Fibroblast of skin of right biceps (primary cell): ENCODE measurements around the gene SPON2.

Experiments used
- DNase-seq: peaks from one replicate; pipeline ENCODE4 v3.0.0-alpha.2; 2013

The SPON2 gene

GRCh38 chr4:1193206-1194009 lies 21.0 kb upstream of the SPON2 start:
- no peak for DNase-seq

GRCh38 chr4:1192493-1193205 lies 20.3 kb upstream of the SPON2 start:
- no peak for DNase-seq

GRCh38 chr4:1192091-1192492 lies 19.7 kb upstream of the SPON2 start:
- peak; percentile 96 for DNase-seq

- DNase-seq: no peak
Measured at GRCh38 chr4:1191621-1192020, 19.2 kb upstream of the SPON2 start.

- no peak for DNase-seq
Measured at GRCh38 chr4:1187182-1187581, 14.8 kb upstream of the SPON2 start.

GRCh38 chr4:1183985-1184773 lies 11.8 kb upstream of the SPON2 start:
- DNase-seq: no peak

- DNase-seq: no peak
Measured at GRCh38 chr4:1182313-1182712, 9.9 kb upstream of the SPON2 start.

GRCh38 chr4:1180663-1181062 lies 8.3 kb upstream of the SPON2 start:
- DNase-seq: no peak

- no peak for DNase-seq
Measured at GRCh38 chr4:1179976-1180375, 7.6 kb upstream of the SPON2 start.

- no peak for DNase-seq
Measured at GRCh38 chr4:1179089-1179441, 6.7 kb upstream of the SPON2 start.

GRCh38 chr4:1178300-1179088 lies 6.1 kb upstream of the SPON2 start:
- no peak for DNase-seq

- DNase-seq: no peak
Measured at GRCh38 chr4:1177274-1178141, 5.1 kb upstream of the SPON2 start.

GRCh38 chr4:1176398-1177273 lies 4.3 kb upstream of the SPON2 start:
- DNase-seq: no peak

- DNase-seq: no peak
Measured at GRCh38 chr4:1175635-1176229, 3.3 kb upstream of the SPON2 start.

GRCh38 chr4:1174941-1175634 lies 2.7 kb upstream of the SPON2 start:
- DNase-seq: no peak

GRCh38 chr4:1172971-1173757 lies 781 bp upstream of the SPON2 start:
- no peak for DNase-seq

- DNase-seq: no peak
Measured at GRCh38 chr4:1171311-1172227, 814 bp downstream of the SPON2 start.

- no peak for DNase-seq
Measured at GRCh38 chr4:1170976-1171310, 1.4 kb downstream of the SPON2 start.
